ENCODE measurements around the gene IGIP. TPM values are rescaled to one million over a fixed set of nuclear protein-coding genes. Genes with fewer than 3 reads are reported as not detected.

The IGIP gene
- total and polyA plus RNA-seq, 2 donors (not counting 3 experiments of a cell fraction or from before 2014, with no cell fraction given): 0.86 to 3.3 TPM

DNA sequence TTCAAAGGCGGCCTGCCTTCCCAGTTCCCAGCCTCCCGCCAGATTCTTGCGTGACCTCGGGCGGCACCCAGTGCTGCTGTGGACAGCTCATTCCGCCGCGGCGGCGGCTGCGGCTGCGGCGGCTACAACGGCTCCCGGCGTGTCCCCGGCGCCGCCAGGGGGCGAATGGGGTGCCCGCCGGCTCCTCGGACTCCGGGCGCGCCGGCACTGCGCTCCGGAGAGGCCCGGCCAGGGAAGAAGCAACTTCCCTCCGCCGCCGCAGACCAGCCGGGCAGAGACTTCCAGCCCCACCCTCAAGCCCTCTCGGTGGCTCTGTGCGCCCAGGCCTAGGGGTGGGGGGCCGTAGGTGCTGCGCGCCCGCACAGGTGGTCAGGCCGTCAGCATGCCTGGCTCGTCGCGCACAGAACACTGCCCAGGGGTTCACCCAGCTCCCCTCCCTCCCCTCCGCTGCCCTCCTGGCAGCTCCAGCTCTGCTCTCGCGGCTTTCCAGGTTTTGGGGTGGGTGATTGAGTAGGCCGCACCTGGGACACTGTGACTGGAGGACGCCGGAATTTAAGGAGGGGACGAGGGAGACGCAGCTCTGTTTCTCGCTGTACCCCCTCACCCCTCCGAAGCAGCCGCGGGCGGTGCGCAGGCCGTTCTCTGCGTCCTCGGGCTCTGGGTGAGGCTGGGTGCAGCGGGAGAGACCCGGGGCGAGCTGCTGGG is 20.2 kb downstream of the IGIP start:
- no peak overlapping the region for H3K9ac ChIP-seq (replicated peaks; ENCODE audit: extremely low read depth, insufficient read depth, low read length)
- FAIRE-seq: peak; percentile 74
- no peaks in the 10 kb centered on the region for H3K9me1 ChIP-seq (replicated peaks; ENCODE audit: control insufficient read depth, extremely low read depth, insufficient read depth, low read length)
- ChIA-PET POLR2A (interaction anchor here (1.1 kb wide), 1 partner anchor 103 kb away, joined by 3 read pairs; no protein-coding TSS in a partner anchor), CTCF (interaction anchor here (0.6 to 6.6 kb wide), 58 partner anchors 9 to 576 kb away, joined by 3 to 379 read pairs (median 5); partner anchors contain the start of genes HBEGF, PURA and SLC4A9)
- H3K4me2 ChIP-seq (ENCODE audit: insufficient read depth, low read length): no peak overlapping the region
- no peak overlapping the region for H3K27ac ChIP-seq (ENCODE audit: insufficient read depth, low read depth, low read length)
- peaks cover 0 to 6% of the 10 kb centered on the region in 2 experiments for H3K27me3 ChIP-seq (ENCODE audit: control insufficient read depth in 2 of 2, insufficient read depth in 2 of 2, low read length in 2 of 2)
- peak overlapping the region; percentile 37 for H2AFZ ChIP-seq (ENCODE audit: low read depth, low read length)
- H3K4me3 ChIP-seq (replicated peaks in 1 of 3; ENCODE audit: insufficient read depth in 1 of 3, low read depth in 1 of 3, low read length in 3 of 3): peak overlapping the region in 1 of 3 experiments; percentile 8
- TF ChIP-seq EZH2 (IDR thresholded peaks at IDR 0.05; ENCODE audit: borderline replicate concordance, low read depth, low read length, severe bottlenecking) (peak; percentile 72), POLR2AphosphoS5 (IDR thresholded peaks at IDR 0.05; ENCODE audit: insufficient read depth, low read depth, low read length) (peak; percentile 42), JUN (IDR thresholded peaks at IDR 0.05; ENCODE audit: borderline replicate concordance, insufficient read depth, insufficient read length, low read depth) (no peak), GATA2 (IDR thresholded peaks at IDR 0.05; ENCODE audit: insufficient read depth, insufficient read length, low read depth, low read length) (no peak), MYC (IDR thresholded peaks at IDR 0.05; ENCODE audit: low read depth, low read length) (no peak), POLR2A (IDR thresholded peaks at IDR 0.05; ENCODE audit: low read depth, low read length) (no peak), FOS (IDR thresholded peaks at IDR 0.05; ENCODE audit: borderline replicate concordance, insufficient read depth, low read length) (no peak)
- TF ChIP-seq, protein P1, sequence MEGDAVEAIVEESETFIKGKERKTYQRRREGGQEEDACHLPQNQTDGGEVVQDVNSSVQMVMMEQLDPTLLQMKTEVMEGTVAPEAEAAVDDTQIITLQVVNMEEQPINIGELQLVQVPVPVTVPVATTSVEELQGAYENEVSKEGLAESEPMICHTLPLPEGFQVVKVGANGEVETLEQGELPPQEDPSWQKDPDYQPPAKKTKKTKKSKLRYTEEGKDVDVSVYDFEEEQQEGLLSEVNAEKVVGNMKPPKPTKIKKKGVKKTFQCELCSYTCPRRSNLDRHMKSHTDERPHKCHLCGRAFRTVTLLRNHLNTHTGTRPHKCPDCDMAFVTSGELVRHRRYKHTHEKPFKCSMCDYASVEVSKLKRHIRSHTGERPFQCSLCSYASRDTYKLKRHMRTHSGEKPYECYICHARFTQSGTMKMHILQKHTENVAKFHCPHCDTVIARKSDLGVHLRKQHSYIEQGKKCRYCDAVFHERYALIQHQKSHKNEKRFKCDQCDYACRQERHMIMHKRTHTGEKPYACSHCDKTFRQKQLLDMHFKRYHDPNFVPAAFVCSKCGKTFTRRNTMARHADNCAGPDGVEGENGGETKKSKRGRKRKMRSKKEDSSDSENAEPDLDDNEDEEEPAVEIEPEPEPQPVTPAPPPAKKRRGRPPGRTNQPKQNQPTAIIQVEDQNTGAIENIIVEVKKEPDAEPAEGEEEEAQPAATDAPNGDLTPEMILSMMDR (IDR thresholded peaks at IDR 0.05; ENCODE audit: extremely low read depth in 1 of 2, insufficient read depth in 1 of 2, low read depth in 1 of 2, low read length in 2 of 2): peak; percentile 67 to 77
- TF ChIP-seq, protein P2, sequence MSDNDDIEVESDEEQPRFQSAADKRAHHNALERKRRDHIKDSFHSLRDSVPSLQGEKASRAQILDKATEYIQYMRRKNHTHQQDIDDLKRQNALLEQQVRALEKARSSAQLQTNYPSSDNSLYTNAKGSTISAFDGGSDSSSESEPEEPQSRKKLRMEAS (IDR thresholded peaks at IDR 0.05; ENCODE audit: insufficient read depth, insufficient read length): no peak
- H3K9me3 ChIP-seq (replicated peaks; ENCODE audit: control insufficient read depth, insufficient read depth, low read length): no peaks in the 10 kb centered on the region
- intact Hi-C loops (cut with micrococcal nuclease) (loop anchor here (2.0 kb wide), 1 partner anchor 39 kb away; no protein-coding TSS in a partner anchor), dilution Hi-C loops (cut with MboI; ENCODE audit: extremely low pct_ligation_motif_present, low sequenced_read_pairs) (no loop called here)
- H3K4me1 ChIP-seq (ENCODE audit: control insufficient read depth, extremely low read depth, insufficient read depth, low read length): no peaks in the 10 kb centered on the region
- H3K79me2 ChIP-seq (ENCODE audit: control insufficient read depth, insufficient read depth, low read length): no peaks in the 10 kb centered on the region
- no peaks in the 10 kb centered on the region for H3K36me3 ChIP-seq (ENCODE audit: control insufficient read depth in 2 of 2, extremely low read depth in 1 of 2, insufficient read depth in 2 of 2, low read length in 2 of 2)
- DNase-seq (ENCODE audit: low read depth, low spot score): peak; percentile 61
- no peaks in the 10 kb centered on the region for H4K20me1 ChIP-seq (replicated peaks; ENCODE audit: control insufficient read depth, extremely low read depth, insufficient read depth, low read length)
- no TSS peak for BruUV-seq (replicated peaks)

Measured in endothelial cell of umbilical vein (primary cell).